ENCODE results near the gene RSRC1.
"Not testable (repeated sequence)": the region's sequence is repeated elsewhere in the genome, so short reads cannot be mapped to it uniquely, and the experiment has no call there.

DNA sequence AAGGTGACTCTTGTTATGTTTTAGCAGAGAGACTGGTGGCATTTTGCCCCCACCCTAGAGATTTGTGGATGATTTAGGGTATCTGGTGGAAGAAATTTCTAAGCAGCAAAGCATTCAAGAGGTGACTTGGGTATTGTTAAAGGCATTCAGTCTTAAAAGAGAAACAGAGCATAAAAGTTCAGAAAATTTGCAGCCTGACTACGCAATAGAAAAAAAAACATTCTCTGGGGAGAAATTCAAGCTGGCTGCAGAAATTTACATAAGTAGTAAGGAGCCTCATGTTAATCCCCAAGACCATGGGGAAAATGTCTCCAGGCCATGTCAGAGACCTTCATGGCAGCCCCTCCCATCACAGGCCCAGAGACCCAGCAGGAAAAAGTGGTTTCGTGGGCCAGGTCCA lies 231.1 kb downstream of the RSRC1 start:
- TF ChIP-seq POLR2A, POLR2AphosphoS5 (IDR thresholded peaks at IDR 0.05; ENCODE audit: low read depth, low read length): not testable (repeated sequence)

Measured in GM12892 (cell line).